NCI-H146 (cell line): ENCODE results near the gene MAGI3.

ENCODE experiments used
- DNase-seq: peaks from one replicate; lab custom pipeline; 2025; lab: John Stamatoyannopoulos, UW

The MAGI3 gene

DNA sequence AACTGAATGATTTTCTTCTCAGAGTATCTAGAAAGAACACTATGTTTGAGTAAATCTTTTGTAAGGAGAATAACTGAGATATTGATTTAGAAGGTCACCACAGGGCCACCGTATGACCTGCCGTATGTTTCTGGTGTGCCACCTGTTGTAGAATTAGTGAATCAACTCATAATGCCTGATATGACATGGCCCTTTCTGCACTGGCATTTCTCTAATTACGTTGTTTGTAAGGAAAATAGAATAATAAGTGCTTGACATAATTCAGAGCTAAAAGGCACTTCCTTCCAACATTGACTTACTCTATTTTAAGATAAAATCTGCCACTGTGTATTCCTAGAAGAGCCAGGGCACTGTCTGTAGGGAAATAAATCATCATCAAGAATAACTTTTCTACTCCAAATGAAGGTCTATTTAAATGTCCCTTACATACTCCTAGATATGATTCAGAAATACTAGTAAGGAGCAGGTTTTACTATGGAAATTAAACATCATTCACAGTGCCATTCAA lies 267.3 kb downstream of the MAGI3 start:
- DNase-seq, result no peak

DNA sequence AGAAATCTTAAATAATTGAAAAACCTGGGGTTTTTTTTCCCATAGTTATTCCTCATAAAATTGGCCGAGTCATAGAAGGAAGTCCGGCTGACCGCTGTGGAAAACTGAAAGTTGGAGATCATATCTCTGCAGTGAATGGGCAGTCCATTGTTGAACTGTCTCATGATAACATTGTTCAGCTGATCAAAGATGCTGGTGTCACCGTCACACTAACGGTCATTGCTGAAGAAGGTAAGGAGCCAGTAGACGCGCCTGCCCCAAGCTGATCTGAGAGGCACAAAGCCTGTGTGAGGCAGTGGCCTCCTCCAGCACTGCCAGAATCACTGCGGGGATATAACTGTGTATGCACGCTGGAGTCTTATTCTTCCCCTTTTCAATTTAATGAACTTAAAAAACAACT lies 268.7 kb downstream of the MAGI3 start:
- DNase-seq, result no peak

DNA sequence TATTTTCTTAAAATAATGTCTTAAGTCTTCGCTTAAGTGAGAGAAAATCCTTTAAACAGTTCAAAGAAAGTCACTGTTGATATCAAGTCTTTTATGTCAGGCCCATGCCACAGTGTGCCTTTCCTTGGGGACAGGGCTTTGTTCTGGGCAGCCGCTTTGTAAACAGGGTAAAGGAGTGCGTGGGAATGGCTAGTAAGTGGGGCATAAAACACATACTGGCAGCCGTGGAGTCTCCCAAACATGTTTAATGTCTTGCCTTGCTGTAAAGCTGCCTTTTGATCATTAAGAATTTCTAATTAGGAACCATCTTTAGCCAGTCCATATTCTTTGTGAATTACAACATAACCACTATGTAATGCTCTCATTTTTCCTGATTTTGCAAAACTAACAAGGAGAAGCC lies 269.2 kb downstream of the MAGI3 start:
- no peak for DNase-seq

DNA sequence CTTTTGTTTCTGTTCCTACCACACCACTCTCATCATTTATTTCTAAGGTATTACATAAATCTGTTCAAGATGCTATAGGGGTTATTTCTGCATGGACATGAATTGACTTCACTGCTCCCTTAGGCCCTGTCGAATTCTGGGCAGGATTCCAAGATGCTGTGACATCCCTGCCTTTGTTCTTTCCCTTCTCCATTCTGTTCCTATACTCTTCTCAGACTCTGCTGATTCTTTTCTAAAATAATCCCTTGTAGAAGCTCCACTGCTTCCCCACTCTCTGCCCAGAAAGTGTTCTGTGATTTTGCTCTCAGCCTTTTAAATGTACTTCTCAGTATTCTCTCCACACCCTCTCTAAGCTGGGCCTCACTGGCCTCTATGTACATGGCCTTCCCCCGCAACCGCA lies 269.8 kb downstream of the MAGI3 start:
- DNase-seq, result no peak

DNA sequence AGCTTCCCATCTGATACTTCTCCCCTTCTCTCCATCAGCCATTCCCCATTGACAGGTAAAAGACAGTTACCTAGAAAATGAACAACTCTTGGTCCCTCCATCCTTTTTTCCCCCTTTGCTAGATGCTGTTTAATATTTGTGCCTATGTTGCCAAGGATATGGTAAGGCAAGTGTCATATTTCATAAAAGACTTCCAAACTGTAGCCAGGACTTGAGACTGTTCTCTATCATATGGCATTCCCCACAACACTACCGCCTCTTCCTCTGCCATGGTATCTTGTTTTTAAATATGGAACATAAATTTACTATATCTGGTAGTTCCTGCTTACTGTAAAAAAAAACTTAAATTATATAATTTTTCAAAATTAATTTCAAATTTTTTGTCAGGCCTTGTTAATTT lies 271.8 kb downstream of the MAGI3 start:
- no peak for DNase-seq

DNA sequence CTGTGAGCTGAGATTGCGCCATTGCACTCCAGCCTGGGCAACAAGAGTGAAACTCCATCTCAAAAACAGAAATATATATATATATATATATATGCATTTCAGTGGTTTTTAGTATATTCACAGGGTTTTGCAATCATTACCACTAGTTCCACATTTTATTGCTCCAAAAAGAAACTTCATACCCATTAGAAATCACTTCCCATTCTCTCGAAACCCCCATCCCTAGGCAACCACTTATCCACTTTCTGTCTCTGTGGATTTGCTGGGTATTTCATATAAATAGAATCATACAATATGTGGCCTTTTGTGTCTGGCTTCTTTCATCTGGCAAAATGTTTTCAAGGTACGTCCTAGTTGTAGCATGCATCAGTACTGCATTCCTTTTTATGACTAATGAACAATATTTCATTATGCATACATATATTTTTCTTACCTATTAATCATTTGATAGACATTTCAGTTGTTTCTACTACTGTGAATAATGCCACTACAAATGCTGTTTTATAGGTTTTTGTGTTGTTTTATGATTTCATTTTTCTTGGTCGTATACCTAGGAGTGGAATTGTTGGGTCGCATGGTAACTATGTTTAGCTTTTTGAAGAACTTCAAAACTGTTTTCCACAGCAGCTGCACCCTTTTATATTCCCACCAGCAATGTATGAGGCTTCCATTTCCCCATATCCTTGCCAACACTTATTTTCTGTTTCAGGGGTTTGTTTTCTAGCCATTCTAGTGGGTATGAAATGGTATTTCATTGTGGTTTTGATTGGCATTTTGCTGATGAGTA lies 273.0 kb downstream of the MAGI3 start:
- no peak for DNase-seq

DNA sequence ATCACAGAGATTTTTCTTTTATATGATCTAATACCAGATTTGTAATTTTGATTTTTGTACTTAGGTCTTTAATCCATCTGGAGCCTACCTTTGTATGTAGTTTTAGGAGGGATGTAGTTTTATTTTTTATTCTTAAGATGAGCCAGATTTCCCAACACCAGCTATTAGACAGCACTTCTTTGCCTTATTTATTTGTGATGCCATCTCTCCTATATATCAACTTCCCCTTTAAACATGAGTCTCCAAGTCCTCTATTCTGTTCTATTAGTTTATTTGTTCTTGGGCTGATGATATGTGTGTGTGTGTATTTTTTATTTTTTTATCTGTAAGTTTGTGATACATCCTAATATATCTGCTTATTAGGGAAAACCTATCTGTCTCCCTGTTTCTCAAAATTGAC lies 274.8 kb downstream of the MAGI3 start:
- DNase-seq, result no peak

DNA sequence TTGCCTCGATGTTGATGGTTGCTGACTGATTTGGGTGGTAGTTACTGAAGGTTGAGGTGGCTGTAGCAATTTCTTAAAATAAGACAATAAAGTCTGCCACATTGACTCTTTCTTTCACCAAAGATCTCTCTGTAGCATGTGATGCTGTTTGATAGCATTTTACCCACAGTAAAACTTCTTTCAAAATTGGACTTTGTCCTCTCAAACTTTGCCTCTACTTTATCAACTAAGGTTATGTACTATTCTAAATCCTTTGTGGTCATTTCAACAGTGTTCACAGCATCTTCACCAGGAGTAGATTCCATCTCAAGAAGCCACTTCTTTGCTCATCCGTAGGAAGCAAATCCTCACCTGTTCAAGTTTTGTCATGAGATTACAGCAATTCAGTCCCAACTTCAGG lies 275.8 kb downstream of the MAGI3 start:
- DNase-seq, result no peak

DNA sequence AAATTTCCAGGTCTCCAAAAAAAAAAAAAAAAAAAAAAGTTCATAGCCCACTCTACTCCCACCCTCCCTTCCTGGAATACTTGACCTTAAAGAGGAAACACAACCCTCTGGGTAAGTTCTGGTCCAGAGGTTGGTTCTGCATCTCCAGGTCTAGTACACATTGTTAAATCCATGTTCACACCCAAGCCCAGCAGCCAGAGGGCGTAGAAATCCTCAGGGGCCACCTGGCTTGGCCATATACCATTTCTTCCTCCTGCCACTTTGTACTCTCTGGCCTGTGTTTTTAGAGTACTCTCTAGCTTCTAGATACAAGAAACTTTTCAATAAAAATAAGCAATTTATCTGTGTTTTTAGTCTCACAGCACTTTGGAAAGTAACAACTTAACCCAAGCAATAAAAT lies 279.7 kb downstream of the MAGI3 start:
- DNase-seq, result no peak

DNA sequence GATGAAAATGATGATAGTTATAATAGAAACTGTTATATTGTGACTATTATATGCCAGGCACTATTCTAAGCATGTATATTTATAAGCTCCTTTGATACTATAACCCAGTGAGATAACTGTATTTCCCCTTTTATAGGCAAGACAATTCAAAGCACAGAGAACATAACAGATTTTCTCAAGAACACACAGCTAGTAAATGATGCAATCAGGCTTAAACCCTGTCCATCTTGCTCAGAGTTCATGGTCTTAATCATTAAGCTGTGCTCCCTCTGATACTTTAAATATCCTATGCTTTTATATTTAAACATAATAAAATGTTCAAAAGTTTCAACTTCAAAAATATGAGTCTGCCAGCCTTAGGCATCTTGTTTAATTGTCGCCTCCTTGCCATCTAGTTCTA lies 280.3 kb downstream of the MAGI3 start:
- DNase-seq, result no peak

DNA sequence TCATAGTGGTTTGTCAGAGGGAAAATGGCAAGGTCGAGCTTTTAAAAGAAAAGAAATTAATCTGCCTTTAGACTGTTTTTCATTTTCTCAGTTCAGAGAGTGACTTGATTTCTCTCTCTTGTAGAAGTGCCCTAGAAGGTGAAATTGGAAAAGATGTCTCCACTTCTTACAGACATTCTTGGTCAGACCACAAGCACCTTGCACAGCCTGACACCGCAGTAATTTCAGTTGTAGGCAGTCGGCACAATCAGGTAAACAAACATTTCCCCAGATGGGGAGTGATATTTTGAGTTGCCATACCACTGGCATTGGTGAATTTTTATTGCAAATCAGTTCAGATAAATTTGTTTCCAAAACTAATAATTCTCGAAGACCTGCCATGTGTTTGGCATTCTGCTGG lies 282.2 kb downstream of the MAGI3 start:
- DNase-seq, result no peak

DNA sequence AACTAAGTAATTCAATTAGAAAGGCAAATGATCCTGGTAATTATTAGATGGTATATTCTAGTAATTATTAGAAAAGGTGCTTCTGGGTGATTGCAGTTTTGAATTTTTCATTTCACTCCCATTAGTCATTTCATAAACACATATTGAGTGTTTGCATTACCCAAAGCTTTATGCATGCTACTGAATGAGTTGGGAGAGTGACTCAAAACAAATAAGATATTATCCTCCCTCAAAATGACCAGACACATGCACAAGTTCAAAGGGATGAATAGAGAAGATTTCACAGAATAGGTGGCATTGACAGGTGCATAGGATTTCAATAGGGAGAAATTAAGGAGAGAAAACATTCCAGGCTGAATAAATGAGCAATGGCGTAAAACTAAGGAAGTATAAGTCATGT lies 284.3 kb downstream of the MAGI3 start:
- peak; percentile 72 for DNase-seq

DNA sequence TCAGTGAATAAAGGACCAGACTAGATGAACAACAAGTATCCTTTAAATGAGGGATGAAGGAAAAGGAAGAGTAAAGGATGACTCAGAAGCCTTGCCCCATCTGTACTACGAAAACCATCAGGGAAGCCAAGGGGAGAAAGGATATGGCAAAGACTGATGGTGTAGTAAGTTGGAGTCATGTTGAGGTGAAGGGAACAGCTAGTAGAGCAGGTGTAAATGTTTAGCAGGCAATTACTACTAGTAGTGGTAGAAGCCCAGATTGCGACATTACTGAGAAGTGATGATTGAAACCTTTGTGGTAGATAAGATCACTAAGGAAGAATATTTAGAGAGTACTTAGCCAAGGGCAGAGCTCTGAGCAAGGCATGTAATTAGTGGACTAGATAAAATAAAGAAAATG lies 285.0 kb downstream of the MAGI3 start:
- peak; percentile 46 for DNase-seq

DNA sequence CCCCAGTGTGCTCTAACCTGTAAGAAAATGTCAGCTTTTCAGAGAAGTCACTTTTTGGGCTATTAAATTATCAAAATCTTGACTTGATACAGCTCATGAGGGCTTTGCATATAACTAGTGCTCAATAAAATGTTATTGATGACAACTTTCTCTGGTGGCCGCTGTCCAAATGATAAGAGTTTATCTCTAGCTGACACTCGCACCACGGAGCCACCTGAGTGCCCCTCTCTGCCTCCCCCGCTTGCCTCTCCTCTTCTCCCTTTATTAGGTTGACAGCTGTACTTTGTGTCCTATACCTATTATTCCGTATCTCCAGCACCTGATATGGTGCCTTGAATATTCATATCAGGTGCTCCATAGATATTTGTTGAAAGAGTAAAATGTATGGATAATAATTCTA lies 286.2 kb downstream of the MAGI3 start:
- DNase-seq, result no peak

DNA sequence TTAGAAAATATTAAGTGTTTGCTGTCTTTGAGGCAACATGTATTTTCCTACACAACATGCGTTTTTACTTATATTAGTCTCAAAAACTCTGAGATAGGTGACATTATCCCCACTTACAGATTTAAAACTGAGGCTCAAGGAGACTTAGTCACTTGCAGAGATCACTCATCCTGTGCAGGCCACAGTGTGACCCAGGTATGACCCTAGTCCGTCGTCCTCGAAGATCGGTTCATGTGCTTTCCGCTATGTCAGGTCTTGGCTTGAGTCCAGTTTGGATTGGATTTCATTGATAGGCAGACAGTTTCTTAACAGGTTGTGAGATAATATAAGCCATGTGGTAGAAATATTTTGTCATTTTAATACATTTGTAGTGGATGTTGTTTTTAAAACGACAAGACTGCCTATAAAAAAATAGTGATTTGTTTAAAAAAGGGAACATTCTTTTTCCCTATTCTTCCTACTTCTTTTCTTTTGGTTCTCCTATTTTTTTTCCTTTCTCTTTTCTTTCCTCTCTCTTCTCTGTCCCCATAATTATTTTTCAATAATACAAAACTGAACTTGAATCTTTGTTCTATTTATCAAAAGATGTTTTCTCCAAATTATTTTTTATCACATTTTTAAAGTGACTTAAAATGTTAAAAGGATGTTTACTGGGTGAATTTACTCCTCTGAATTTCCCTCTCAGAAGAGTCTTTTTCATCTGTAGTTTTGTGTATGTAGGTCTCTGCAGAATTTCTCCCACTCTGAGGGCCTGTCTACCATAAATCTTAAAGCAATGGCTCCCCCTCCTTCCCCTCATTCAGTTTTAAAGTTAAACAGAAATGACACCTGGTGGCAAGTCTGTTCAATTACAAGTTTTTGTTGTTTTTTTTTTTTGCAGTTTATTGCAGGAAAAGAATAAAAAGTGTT lies 287.2 kb downstream of the MAGI3 start:
- DNase-seq, result peak; percentile 59

DNA sequence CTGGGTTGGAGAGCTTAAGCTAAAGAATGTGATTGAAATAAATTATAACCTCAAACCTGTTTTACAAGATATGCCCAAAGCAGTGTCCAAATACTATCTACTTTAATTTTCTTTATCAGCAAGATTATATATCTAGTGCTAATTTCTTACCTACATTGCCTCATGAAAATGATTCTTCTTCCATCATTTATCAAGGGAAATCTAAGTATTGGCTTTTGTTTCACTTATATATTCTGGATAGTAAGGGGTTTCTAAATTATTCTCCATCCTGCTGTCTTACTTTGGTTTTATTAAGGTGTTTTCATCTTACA lies 287.8 kb downstream of the MAGI3 start:
- no peak for DNase-seq

DNA sequence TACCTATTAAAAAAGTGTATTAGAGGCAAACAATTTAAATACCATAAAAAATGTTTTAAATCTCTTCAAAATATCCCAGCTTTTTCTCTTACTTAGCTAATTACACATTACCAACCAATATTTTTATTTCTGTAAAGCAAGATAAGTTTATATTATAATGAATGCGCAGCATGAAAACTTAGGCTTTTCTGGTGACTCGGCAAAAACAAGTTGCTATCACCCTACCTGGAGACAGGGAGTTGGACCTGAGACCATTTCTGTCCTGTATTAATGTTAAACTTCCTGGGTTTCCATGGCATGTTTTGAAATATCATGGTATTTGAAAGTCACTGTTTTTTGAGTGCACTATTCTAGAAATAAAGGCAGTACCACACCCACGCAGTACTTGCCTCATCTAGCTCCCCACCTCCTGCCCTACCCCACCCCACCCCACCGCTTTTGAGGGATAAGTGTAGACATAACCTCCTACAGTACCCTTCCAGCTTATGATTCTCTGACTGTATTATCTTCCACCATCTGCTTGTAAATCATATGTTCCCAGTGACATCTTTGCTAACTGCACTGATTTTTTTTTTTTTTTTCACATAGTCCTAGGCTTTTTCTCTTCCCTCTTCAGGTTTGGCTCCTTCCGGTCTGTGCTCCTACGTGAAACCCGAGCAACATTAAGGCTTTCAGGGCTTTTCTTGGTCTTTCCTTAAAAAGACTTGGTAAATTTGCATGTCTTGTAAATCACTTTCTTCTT lies 291.5 kb downstream of the MAGI3 start:
- DNase-seq, result no peak

DNA sequence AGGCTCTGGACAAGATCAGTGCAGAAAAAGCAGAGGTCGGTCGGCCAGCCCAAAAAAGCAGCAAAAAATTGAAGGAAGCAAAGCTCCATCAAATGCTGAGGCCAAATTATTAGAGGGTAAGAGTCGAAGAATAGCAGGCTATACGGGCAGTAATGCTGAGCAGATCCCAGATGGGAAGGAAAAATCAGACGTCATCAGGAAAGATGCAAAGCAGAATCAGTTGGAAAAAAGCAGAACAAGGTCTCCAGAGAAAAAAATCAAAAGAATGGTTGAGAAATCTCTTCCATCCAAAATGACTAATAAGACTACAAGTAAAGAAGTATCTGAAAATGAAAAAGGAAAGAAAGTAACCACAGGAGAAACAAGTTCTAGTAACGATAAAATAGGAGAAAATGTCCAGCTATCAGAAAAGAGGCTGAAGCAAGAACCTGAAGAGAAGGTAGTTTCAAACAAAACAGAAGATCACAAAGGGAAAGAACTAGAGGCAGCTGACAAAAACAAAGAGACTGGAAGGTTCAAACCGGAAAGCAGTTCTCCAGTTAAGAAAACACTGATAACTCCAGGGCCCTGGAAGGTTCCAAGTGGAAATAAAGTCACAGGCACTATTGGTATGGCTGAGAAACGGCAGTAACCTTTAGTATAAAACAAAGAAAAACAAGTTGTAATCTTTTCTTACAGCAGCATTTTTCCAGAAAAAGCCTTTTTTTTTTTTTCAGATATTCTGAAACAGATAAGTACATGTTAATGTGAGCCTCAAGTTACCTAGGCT lies 293.3 kb downstream of the MAGI3 start:
- no peak for DNase-seq

DNA sequence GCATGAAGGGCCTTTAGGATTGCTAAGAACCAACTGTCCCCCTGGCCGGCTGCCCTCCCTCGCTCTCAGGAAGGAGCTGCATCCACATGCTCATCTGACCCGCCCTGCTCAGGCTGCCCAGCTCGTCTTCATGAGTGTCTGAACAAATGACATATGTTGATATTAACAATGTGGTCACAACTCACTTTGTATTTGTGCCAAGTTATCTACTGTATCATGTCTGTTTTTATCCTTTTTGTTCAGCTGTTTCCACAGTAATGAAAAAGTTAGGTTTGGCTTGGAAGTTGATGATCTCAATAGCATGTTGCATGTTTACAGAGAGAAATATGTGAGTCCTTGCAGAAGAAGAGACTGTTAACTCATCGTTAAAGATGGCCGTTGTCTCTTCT lies 293.8 kb downstream of the MAGI3 start:
- DNase-seq, result no peak

DNA sequence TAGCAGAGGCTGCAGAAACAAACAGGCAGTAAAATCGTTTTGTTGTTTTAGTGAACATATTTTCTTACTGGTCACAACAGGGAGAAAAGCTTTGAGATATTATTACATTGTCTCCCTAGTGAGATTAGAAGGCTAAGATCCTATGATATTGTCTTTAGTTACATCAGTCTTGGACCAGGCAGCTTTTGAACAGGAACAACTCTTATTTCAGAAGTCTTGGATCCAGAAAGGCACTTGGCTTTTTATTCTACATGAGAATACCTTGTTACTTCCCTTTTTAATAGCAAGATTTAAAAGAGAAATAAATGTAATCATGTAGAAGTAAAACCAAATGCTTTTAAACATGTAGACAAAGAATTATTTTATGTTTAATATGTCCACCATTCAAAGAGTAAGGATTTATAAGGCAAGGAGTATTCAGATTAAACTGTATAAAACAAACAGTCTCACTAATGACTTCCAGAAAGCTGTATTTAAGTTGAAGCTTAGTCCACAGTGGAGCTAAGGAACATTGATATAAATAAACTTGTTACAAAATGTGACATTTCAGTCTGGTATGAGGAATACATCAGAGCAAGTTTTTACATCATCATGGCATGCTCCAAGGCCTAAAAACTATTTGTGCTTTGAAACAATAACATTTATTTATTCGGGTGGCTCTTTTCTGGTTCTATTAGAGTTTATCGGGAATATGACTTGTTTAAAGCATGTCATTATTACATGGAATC lies 296.7 kb downstream of the MAGI3 start:
- DNase-seq, result no peak

DNA sequence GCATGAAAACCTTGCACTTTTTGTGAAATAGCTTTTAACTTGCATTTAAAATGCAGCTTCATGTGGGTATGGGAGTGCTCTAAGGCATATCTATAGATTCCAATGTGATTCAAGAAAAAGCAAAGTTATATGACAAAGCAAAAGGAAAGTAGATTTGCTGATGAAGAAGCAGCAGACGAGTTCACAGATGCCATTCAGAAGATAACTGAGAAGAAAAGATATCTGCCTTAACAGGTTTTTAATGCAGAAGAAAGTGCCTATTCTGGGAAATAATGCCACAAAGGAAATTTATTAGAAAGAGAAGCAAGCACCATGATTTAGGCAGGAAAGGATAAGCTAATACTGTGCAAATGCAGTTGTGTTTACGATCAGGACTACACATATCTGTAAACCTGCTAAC lies 300.9 kb downstream of the MAGI3 start:
- no peak for DNase-seq
